SK-N-DZ (cell line): Measurements from ENCODE around the gene MYH2. TPM values are rescaled to one million over a fixed set of nuclear protein-coding genes. Genes with fewer than 3 reads are reported as not detected.
"Not testable (repeated sequence)": the region's sequence is repeated elsewhere in the genome, so short reads cannot be mapped to it uniquely, and the experiment has no call there.

Source experiments
- DNase-seq: peaks from one replicate; pipeline ENCODE4 v3.0.0-alpha.2; 2015; ENCODE audit warnings: low spot score
- polyA plus RNA-seq, 2 experiments: library from polyadenylated mRNA; depleted of rRNA; stranded (reverse); fragments of >200 nt; gene quantifications; 2 replicates each; pipeline ENCODE4 v1.2.3, GENCODE V29; 2014

MYH2 gene
- not detected in 2 replicates for polyA plus RNA-seq (2014; cell fraction: cytosol; rRNA removed)
- polyA plus RNA-seq (2014; cell fraction: nucleus; rRNA removed): not detected in 2 replicates

- no peak for DNase-seq
Observed at GRCh38 chr17:10549096-10549842, at the start of gene MYH2. Gene MYH2 (minus strand): TSS chr17:10549658. CDS start chr17:10547920, 1,738 bp downstream.

GRCh38 chr17:10598621-10599020, 49.2 kb upstream of the MYH2 start:
- no peak for DNase-seq

- DNase-seq: no peak
Observed at GRCh38 chr17:10589553-10590145, 40.2 kb upstream of the MYH2 start.

GRCh38 chr17:10585529-10585928, 36.1 kb upstream of the MYH2 start:
- no peak for DNase-seq

- no peak for DNase-seq
Observed at GRCh38 chr17:10583834-10584233, 34.4 kb upstream of the MYH2 start.

GRCh38 chr17:10579270-10579669, 29.8 kb upstream of the MYH2 start:
- no peak for DNase-seq

- no peak for DNase-seq
Observed at GRCh38 chr17:10574324-10574723, 24.9 kb upstream of the MYH2 start.

GRCh38 chr17:10563991-10564660, 14.7 kb upstream of the MYH2 start:
- no peak for DNase-seq

- DNase-seq: no peak
Observed at GRCh38 chr17:10558049-10558448, 8.6 kb upstream of the MYH2 start.

- DNase-seq: no peak
Observed at GRCh38 chr17:10557422-10557821, 8.0 kb upstream of the MYH2 start.

- DNase-seq: no peak
Observed at GRCh38 chr17:10556301-10557005, 7.0 kb upstream of the MYH2 start.

- no peak for DNase-seq
Observed at GRCh38 chr17:10550014-10550413, 556 bp upstream of the MYH2 start.

GRCh38 chr17:10547351-10547750, 2.1 kb downstream of the MYH2 start:
- DNase-seq: no peak

- DNase-seq: not testable (repeated sequence)
Observed at GRCh38 chr17:10543486-10543885, 6.0 kb downstream of the MYH2 start.

GRCh38 chr17:10541179-10541578, 8.3 kb downstream of the MYH2 start:
- not testable (repeated sequence) for DNase-seq

GRCh38 chr17:10532026-10532425, 17.4 kb downstream of the MYH2 start:
- DNase-seq: no peak

GRCh38 chr17:10527419-10527818, 22.0 kb downstream of the MYH2 start:
- DNase-seq: no peak

- no peak for DNase-seq
Observed at GRCh38 chr17:10526517-10526916, 22.9 kb downstream of the MYH2 start.

GRCh38 chr17:10523064-10523463, 26.4 kb downstream of the MYH2 start:
- DNase-seq: no peak

- no peak for DNase-seq
Observed at GRCh38 chr17:10521949-10522348, 27.5 kb downstream of the MYH2 start.

- DNase-seq: no peak
Observed at GRCh38 chr17:10518271-10519037, 31.0 kb downstream of the MYH2 start, which contains the start of gene MYH1. Gene MYH1 (minus strand): TSS chr17:10518542. CDS start chr17:10516642, 1,900 bp downstream.
